ENCODE measurements around the gene BCR. TPM values are rescaled to one million over a fixed set of nuclear protein-coding genes. Genes with fewer than 3 reads are reported as not detected.

The BCR gene
- total and polyA plus RNA-seq, 7 donors, result 2.7 to 7.7 (median 6.5) TPM

DNA sequence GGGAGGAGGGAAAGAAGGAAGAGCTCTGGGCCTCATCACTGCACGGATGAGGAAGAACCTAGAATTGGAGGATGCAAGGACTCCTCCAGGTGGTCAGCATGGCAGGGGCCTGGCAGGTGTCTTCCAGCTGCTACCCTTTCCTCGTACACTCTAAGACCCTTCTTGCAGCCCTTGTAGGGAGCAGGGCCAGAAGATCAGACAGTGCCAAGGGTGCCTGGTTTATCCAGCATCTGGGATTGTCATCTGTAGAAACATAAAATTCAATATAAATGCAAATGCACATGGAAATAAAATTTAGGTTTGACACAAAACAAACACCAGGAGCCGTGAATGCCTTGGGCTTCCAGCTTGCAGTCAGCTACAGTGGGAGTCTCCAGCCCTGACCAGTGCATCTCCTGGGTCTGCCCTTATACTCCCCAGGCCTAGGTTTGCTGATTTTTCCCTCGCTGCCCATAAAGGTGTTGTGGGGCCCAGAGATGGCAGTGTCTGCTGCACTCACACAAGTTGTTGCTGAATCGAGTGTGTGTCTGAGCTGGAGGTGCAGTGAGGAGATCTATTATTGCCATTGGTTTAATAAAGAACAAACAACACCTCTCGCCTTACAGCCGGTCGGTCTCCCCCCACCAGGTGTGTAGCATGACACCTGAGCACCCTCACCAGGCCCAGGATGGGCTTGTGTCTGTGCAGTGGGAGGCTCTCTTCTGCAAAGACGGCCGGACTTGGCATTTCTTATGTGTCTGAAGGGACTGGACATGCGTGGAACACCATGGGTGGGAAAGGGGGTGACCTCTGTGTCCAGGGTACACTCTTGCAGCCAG, 87.1 kb downstream of the BCR start:
- Histone ChIP-seq H3K4me1 (no peaks in the 10 kb centered on the region), H3K27ac (no peak overlapping the region), H3K4me3 (no peak overlapping the region), H3K36me3 (ENCODE audit: insufficient read depth in 1 of 2, low read depth in 1 of 2) (peaks cover 0 to 5% of the 10 kb centered on the region in 2 donors), H3K27me3 (ENCODE audit: insufficient read depth in 3 of 3, low read length in 2 of 3) (no peaks in the 10 kb centered on the region), H3K9me3 (no peaks in the 10 kb centered on the region)
- no peak for TF ChIP-seq CTCF (IDR thresholded peaks at IDR 0.05)
- 91 to 95% (median 93%) methylated on average over 11 of the region's 11 CpGs for WGBS, 3 donors
- no peak for ATAC-seq
- intact Hi-C loops (cut with DNase I), result no loop called here
- no peak for DNase-seq

- Histone ChIP-seq H3K36me3 (ENCODE audit: insufficient read depth in 1 of 2, low read depth in 1 of 2) (peaks cover 0 to 7% of the 10 kb centered on the region in 2 donors), H3K9me3 (no peaks in the 10 kb centered on the region), H3K4me1 (no peaks in the 10 kb centered on the region), H3K4me3 (no peak overlapping the region), H3K27me3 (ENCODE audit: insufficient read depth in 3 of 3, low read length in 2 of 3) (no peaks in the 10 kb centered on the region), H3K27ac (no peak overlapping the region)
- intact Hi-C loops (cut with DNase I), result no loop called here
- DNase-seq, result no peak
- ATAC-seq, result no peak
- WGBS, 3 donors, result 81 to 90% (median 88%) methylated on average over 22 of the region's 22 CpGs
- TF ChIP-seq CTCF (IDR thresholded peaks at IDR 0.05), result no peak
Measured at GRCh38 chr22:23268139-23268712, 87.9 kb downstream of the BCR start.

- Histone ChIP-seq H3K9me3 (no peaks in the 10 kb centered on the region), H3K27ac (no peak overlapping the region), H3K4me3 (no peak overlapping the region), H3K36me3 (ENCODE audit: insufficient read depth in 1 of 2, low read depth in 1 of 2) (peaks cover 0 to 13% of the 10 kb centered on the region in 2 donors), H3K27me3 (ENCODE audit: insufficient read depth in 3 of 3, low read length in 2 of 3) (no peaks in the 10 kb centered on the region), H3K4me1 (no peaks in the 10 kb centered on the region)
- WGBS, 3 donors, result 88 to 95% (median 91%) methylated on average over 7 of the region's 7 CpGs
- intact Hi-C loops (cut with DNase I), result no loop called here
- DNase-seq, result no peak
- TF ChIP-seq CTCF (IDR thresholded peaks at IDR 0.05), result no peak
- ATAC-seq, result no peak
Measured at GRCh38 chr22:23268877-23269276, 88.6 kb downstream of the BCR start.

DNA sequence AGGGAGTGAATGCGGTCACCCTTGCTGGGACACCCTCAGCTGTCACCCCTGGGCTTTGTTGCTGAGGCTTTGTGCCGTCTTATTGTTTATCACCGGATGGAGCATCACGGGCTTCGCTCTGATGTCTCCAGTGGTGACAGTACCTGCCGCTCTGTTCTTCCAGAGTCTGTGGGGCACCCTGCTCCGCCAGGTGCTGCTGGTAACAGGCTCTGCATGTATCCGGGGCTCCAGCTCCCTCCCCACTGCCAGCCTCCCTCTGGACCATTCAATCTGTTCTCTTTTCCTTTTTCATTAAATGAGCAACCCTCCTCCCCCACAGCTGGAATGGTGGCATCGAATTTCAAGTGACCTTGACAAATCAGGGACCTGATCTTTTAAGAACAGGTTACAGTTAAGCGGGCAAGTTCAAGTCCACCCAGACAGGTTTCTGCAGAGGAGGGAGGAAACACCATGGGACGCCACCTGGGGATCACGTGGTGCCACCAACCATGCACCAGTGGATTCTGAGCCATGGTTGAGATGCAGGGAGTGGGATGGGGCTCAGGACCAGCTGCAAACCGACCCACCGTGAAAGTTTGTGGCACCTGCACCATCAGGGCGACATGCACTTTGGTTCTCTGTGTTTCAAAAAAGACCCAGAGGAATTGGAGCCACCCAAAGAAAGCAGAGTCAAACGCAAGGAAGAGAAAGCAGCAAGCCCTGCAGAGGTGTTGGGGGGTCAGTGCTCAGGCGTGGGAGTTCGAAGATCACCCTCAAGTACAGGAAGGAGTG, 89.3 kb downstream of the BCR start:
- H3K27me3 ChIP-seq (ENCODE audit: insufficient read depth in 3 of 3, low read length in 2 of 3), result no peaks in the 10 kb centered on the region
- peaks cover 0 to 19% of the 10 kb centered on the region in 2 donors for H3K36me3 ChIP-seq (ENCODE audit: insufficient read depth in 1 of 2, low read depth in 1 of 2)
- DNase-seq (no peak), ATAC-seq (no peak)
- H3K4me1 ChIP-seq, result no peaks in the 10 kb centered on the region
- no peak overlapping the region for H3K4me3 ChIP-seq
- intact Hi-C loops (cut with DNase I), result no loop called here
- WGBS, 3 donors, result 80 to 88% (median 85%) methylated on average over 18 of the region's 18 CpGs
- no peaks in the 10 kb centered on the region for H3K9me3 ChIP-seq
- no peak overlapping the region for H3K27ac ChIP-seq
- no peak for TF ChIP-seq CTCF (IDR thresholded peaks at IDR 0.05)
